ENCODE results near the gene SLC66A2. TPM values are rescaled to one million over a fixed set of nuclear protein-coding genes. Genes with fewer than 3 reads are reported as not detected.
A peak's percentile ranks its signal among the peaks of the same experiment; 100 is the strongest.

Gene SLC66A2
- total and polyA plus RNA-seq, 2 of the 13 experiments (the other 11 are each of a cell fraction or from before 2014, with no cell fraction given): 33.5 to 41.9 TPM

- TF ChIP-seq, protein P1, sequence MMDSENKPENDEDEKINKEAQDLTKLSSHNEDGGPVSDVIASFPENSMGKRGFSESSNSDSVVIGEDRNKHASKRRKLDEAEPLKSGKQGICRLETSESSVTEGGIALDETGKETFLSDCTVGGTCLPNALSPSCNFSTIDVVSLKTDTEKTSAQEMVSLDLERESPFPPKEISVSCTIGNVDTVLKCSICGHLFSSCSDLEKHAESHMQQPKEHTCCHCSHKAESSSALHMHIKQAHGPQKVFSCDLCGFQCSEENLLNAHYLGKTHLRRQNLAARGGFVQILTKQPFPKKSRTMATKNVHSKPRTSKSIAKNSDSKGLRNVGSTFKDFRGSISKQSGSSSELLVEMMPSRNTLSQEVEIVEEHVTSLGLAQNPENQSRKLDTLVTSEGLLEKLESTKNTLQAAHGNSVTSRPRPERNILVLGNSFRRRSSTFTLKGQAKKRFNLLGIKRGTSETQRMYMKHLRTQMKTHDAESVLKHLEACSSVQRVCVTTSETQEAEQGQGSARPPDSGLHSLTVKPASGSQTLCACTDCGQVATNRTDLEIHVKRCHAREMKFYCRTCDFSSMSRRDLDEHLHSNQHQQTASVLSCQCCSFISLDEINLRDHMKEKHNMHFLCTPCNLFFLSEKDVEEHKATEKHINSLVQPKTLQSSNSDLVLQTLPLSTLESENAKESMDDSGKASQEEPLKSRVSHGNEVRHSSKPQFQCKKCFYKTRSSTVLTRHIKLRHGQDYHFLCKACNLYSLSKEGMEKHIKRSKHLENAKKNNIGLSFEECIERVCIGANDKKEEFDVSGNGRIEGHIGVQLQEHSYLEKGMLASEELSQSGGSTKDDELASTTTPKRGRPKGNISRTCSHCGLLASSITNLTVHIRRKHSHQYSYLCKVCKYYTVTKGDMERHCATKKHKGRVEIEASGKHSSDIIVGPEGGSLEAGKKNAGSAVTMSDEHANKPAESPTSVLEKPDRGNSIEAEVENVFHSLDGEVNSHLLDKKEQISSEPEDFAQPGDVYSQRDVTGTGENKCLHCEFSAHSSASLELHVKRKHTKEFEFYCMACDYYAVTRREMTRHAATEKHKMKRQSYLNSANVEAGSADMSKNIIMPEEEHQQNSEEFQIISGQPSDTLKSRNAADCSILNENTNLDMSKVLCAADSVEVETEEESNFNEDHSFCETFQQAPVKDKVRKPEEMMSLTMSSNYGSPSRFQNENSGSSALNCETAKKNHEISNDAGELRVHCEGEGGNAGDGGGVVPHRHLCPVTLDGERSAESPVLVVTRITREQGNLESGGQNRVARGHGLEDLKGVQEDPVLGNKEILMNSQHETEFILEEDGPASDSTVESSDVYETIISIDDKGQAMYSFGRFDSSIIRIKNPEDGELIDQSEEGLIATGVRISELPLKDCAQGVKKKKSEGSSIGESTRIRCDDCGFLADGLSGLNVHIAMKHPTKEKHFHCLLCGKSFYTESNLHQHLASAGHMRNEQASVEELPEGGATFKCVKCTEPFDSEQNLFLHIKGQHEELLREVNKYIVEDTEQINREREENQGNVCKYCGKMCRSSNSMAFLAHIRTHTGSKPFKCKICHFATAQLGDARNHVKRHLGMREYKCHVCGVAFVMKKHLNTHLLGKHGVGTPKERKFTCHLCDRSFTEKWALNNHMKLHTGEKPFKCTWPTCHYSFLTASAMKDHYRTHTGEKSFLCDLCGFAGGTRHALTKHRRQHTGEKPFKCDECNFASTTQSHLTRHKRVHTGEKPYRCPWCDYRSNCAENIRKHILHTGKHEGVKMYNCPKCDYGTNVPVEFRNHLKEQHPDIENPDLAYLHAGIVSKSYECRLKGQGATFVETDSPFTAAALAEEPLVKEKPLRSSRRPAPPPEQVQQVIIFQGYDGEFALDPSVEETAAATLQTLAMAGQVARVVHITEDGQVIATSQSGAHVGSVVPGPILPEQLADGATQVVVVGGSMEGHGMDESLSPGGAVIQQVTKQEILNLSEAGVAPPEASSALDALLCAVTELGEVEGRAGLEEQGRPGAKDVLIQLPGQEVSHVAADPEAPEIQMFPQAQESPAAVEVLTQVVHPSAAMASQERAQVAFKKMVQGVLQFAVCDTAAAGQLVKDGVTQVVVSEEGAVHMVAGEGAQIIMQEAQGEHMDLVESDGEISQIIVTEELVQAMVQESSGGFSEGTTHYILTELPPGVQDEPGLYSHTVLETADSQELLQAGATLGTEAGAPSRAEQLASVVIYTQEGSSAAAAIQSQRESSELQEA (CRISPR knock-in tag; IDR thresholded peaks at IDR 0.05; ENCODE audit: not compliant biosample characterization): peak; percentile 59
- TF ChIP-seq, protein P2, sequence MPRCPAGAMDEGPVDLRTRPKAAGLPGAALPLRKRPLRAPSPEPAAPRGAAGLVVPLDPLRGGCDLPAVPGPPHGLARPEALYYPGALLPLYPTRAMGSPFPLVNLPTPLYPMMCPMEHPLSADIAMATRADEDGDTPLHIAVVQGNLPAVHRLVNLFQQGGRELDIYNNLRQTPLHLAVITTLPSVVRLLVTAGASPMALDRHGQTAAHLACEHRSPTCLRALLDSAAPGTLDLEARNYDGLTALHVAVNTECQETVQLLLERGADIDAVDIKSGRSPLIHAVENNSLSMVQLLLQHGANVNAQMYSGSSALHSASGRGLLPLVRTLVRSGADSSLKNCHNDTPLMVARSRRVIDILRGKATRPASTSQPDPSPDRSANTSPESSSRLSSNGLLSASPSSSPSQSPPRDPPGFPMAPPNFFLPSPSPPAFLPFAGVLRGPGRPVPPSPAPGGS (CRISPR knock-in tag; IDR thresholded peaks at IDR 0.05): peak; percentile 73; the same call in 1 of the 2 replicates
- TF ChIP-seq ZBTB7B (CRISPR knock-in tag; IDR thresholded peaks at IDR 0.05) (peak; percentile 79; the same call in 1 of the 2 replicates), ZNF431 (CRISPR knock-in tag; IDR thresholded peaks at IDR 0.05; ENCODE audit: borderline replicate concordance, low read depth) (peak; percentile 71; the same call in 1 of the 2 replicates), ZNF543 (CRISPR knock-in tag; IDR thresholded peaks at IDR 0.05) (0 out of 2 replicates have a peak, but pooled peaks have one; percentile 30), HOMEZ (CRISPR knock-in tag; IDR thresholded peaks at IDR 0.05; ENCODE audit: low read depth) (peak; percentile 92), ZFP90 (CRISPR knock-in tag; IDR thresholded peaks at IDR 0.05; ENCODE audit: borderline replicate concordance) (0 out of 2 replicates have a peak, but pooled peaks have one; percentile 26), ZNF362 (CRISPR knock-in tag; IDR thresholded peaks at IDR 0.05; ENCODE audit: borderline replicate concordance) (peak; percentile 51; the same call in 1 of the 2 replicates), CAMTA2 (CRISPR knock-in tag; IDR thresholded peaks at IDR 0.05; ENCODE audit: borderline replicate concordance) (no peak)
- TF ChIP-seq, protein P3, sequence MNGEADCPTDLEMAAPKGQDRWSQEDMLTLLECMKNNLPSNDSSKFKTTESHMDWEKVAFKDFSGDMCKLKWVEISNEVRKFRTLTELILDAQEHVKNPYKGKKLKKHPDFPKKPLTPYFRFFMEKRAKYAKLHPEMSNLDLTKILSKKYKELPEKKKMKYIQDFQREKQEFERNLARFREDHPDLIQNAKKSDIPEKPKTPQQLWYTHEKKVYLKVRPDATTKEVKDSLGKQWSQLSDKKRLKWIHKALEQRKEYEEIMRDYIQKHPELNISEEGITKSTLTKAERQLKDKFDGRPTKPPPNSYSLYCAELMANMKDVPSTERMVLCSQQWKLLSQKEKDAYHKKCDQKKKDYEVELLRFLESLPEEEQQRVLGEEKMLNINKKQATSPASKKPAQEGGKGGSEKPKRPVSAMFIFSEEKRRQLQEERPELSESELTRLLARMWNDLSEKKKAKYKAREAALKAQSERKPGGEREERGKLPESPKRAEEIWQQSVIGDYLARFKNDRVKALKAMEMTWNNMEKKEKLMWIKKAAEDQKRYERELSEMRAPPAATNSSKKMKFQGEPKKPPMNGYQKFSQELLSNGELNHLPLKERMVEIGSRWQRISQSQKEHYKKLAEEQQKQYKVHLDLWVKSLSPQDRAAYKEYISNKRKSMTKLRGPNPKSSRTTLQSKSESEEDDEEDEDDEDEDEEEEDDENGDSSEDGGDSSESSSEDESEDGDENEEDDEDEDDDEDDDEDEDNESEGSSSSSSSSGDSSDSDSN (CRISPR knock-in tag; IDR thresholded peaks at IDR 0.05): peak; percentile 61
Measured at GRCh38 chr18:79934311-79935097, 16.9 kb downstream of the SLC66A2 start (continued).
